MM.1S (cell line): ENCODE results near the gene IFT80.

Experiments used
- CTCF ChIP-seq: fragments of 300-600 bp; sonication (generic); IDR thresholded peaks from 2 replicates; pipeline ENCODE4 v1.5.1; 2016; ENCODE audit warnings: antibody characterized with exemption, low read length, mixed read lengths
- EZH2 ChIP-seq: fragments of 300-600 bp; sonication (generic); optimal IDR thresholded peaks from 2 replicates; pipeline ENCODE3; 2017; ENCODE audit warnings: low read depth, mild to moderate bottlenecking, antibody characterized with exemption, low read length, mixed read lengths
- EZH2phosphoT487 ChIP-seq: fragments of 300-600 bp; sonication (generic); IDR thresholded peaks from 2 replicates; pipeline ENCODE4 v1.6.1; 2018; ENCODE audit warnings: antibody characterized with exemption, low read length

- peak; percentile 45 for TF ChIP-seq CTCF
- TF ChIP-seq EZH2phosphoT487, result no peak
- TF ChIP-seq EZH2, result no peak
Observed at GRCh38 chr3:160225176-160226025, 173.6 kb downstream of the IFT80 start, which contains the start of gene C3orf80.
